WTC11 (cell line): ENCODE results near the gene KLF13. TPM values are rescaled to one million over a fixed set of nuclear protein-coding genes. Genes with fewer than 3 reads are reported as not detected.

Experiments used
- ATAC-seq: fragments of 200-7000 bp; cut with Tn5 transposase; 2 replicates; pipeline ENCODE4 v1.10.0; 2021; ENCODE audit warnings: mild to moderate bottlenecking, moderate library complexity
- CTCF ChIA-PET: fragments of 300-600 bp; sonication (Branson Sonifier 250); formaldehyde crosslinking; loops from one replicate; lab custom pipeline; 2021; ENCODE audit warnings: antibody characterized with exemption; lab: Charles Lee
- POLR2A ChIA-PET: fragments of 350-600 bp; sonication (Branson Sonifier 250); formaldehyde crosslinking; loops from one replicate; lab custom pipeline; 2021; ENCODE audit warnings: antibody characterized with exemption; lab: Charles Lee
- DNase-seq: peaks from one replicate; pipeline ENCODE4 v3.0.0; 2021; ENCODE audit warnings: low spot score
- H3K27ac Mint-ChIP-seq: 2 replicates; pipeline ENCODE4 v1.8.0; 2021; ENCODE audit warnings: mixed read lengths
- H3K27me3 Mint-ChIP-seq: 2 replicates; pipeline ENCODE4 v1.8.0; 2021; ENCODE audit warnings: low read depth, mild to moderate bottlenecking, moderate library complexity, mixed read lengths
- H3K36me3 Mint-ChIP-seq: 2 replicates; pipeline ENCODE4 v1.8.0; 2021; ENCODE audit warnings: mixed read lengths
- H3K4me1 Mint-ChIP-seq: 2 replicates; pipeline ENCODE4 v1.8.0; 2022; ENCODE audit warnings: mixed read lengths
- H3K4me3 Mint-ChIP-seq: 2 replicates; pipeline ENCODE4 v1.8.0; 2021; ENCODE audit warnings: mild to moderate bottlenecking, moderate library complexity, mixed read lengths
- H3K9me3 Mint-ChIP-seq: 2 replicates; pipeline ENCODE4 v1.8.0; 2021; ENCODE audit warnings: mixed read lengths
- AFF4 ChIP-seq: sonication (generic); formaldehyde crosslinking; IDR thresholded peaks from 2 replicates; pipeline ENCODE4 v1.8.1; 2023; ENCODE audit warnings: mild to moderate bottlenecking, missing genetic modification reagents, borderline replicate concordance
- ATF6 ChIP-seq: sonication (generic); formaldehyde crosslinking; IDR thresholded peaks from 2 replicates; pipeline ENCODE4 v1.8.1; 2023; ENCODE audit warnings: mild to moderate bottlenecking, missing genetic modification reagents
- CDX4 ChIP-seq: fragments of 250-450 bp; sonication (Bioruptor Pico); IDR thresholded peaks from 2 replicates; pipeline ENCODE4 v1.9.0; 2021; ENCODE audit warnings: moderate library complexity, mild to moderate bottlenecking, inconsistent platforms, borderline replicate concordance
- E2F5 ChIP-seq: sonication (generic); formaldehyde crosslinking; IDR thresholded peaks from 2 replicates; pipeline ENCODE4 v1.8.1; 2022; ENCODE audit warnings: mild to moderate bottlenecking, moderate library complexity, missing genetic modification reagents
- ELF4 ChIP-seq: sonication (generic); formaldehyde crosslinking; IDR thresholded peaks from 2 replicates; pipeline ENCODE4 v1.8.1; 2022; ENCODE audit warnings: low read depth, mild to moderate bottlenecking, moderate library complexity, missing genetic modification reagents
- ESRRA ChIP-seq: sonication (generic); formaldehyde crosslinking; IDR thresholded peaks from 2 replicates; pipeline ENCODE4 v1.8.1; 2022; ENCODE audit warnings: mild to moderate bottlenecking, missing genetic modification reagents, borderline replicate concordance
- FOXJ3 ChIP-seq: sonication (generic); formaldehyde crosslinking; IDR thresholded peaks from 2 replicates; pipeline ENCODE4 v1.9.0; 2021; ENCODE audit warnings: missing genetic modification reagents, mild to moderate bottlenecking, borderline replicate concordance
- FOXK1 ChIP-seq: sonication (generic); formaldehyde crosslinking; IDR thresholded peaks from 2 replicates; pipeline ENCODE4 v1.8.0; 2022; ENCODE audit warnings: mild to moderate bottlenecking, moderate library complexity, missing genetic modification reagents
- HMGXB4 ChIP-seq: sonication (generic); formaldehyde crosslinking; IDR thresholded peaks from 2 replicates; pipeline ENCODE4 v1.8.1; 2023; ENCODE audit warnings: mild to moderate bottlenecking, moderate library complexity, missing genetic modification reagents
- MLX ChIP-seq: sonication (generic); formaldehyde crosslinking; IDR thresholded peaks from 2 replicates; pipeline ENCODE4 v1.8.1; 2023; ENCODE audit warnings: mild to moderate bottlenecking, missing genetic modification reagents, moderate library complexity
- NFYB ChIP-seq: sonication (generic); formaldehyde crosslinking; conservative IDR thresholded peaks from 2 replicates; pipeline ENCODE4 v1.8.0; 2022; ENCODE audit warnings: low read depth, missing genetic modification reagents
- SMAD3 ChIP-seq: sonication (generic); formaldehyde crosslinking; IDR thresholded peaks from 2 replicates; pipeline ENCODE4 v1.8.0; 2022; ENCODE audit warnings: missing genetic modification reagents, mild to moderate bottlenecking, borderline replicate concordance
- SP1 ChIP-seq: sonication (generic); formaldehyde crosslinking; conservative IDR thresholded peaks from 2 replicates; pipeline ENCODE4 v1.8.1; 2022; ENCODE audit warnings: missing genetic modification reagents
- ZNF121 ChIP-seq: sonication (generic); formaldehyde crosslinking; IDR thresholded peaks from 2 replicates; pipeline ENCODE4 v1.8.0; 2023; ENCODE audit warnings: missing genetic modification reagents
- ZNF317 ChIP-seq: sonication (generic); formaldehyde crosslinking; IDR thresholded peaks from 2 replicates; pipeline ENCODE4 v1.8.1; 2023; ENCODE audit warnings: low read depth, mild to moderate bottlenecking, moderate library complexity, missing genetic modification reagents, borderline replicate concordance
- ZNF423 ChIP-seq: fragments of 250-450 bp; sonication (Bioruptor Pico); IDR thresholded peaks from 2 replicates; pipeline ENCODE4 v2.1.2; 2022; ENCODE audit warnings: mild to moderate bottlenecking, moderate library complexity
- ZNF512 ChIP-seq: sonication (generic); formaldehyde crosslinking; IDR thresholded peaks from 2 replicates; pipeline ENCODE4 v1.8.1; 2022; ENCODE audit warnings: missing genetic modification reagents, borderline replicate concordance
- ZNF671 ChIP-seq: fragments of 250-450 bp; sonication (Bioruptor Pico); IDR thresholded peaks from 2 replicates; pipeline ENCODE4 v1.8.0; 2021; ENCODE audit warnings: mild to moderate bottlenecking
- ZSCAN18 ChIP-seq: fragments of 250-450 bp; sonication (Bioruptor Pico); IDR thresholded peaks from 2 replicates; pipeline ENCODE4 v2.1.2; 2022; ENCODE audit warnings: mild to moderate bottlenecking, moderate library complexity
- total RNA-seq: library from RNA; stranded (reverse); gene quantifications from 3 replicates; pipeline ENCODE4 v1.2.3, GENCODE V29; 2021

Gene KLF13
- total RNA-seq, 1 experiment from 2014 or later = 38.1 TPM

GRCh38 chr15:31383139-31383538 lies 56.5 kb downstream of the KLF13 start:
- peaks cover 7% of the 10 kb centered on the region for H3K9me3 Mint-ChIP-seq
- H3K27ac Mint-ChIP-seq = 0 out of 2 replicates have a peak overlapping the region, but pooled peaks have one; percentile 24
- peaks cover 13% of the 10 kb centered on the region for H3K36me3 Mint-ChIP-seq
- POLR2A ChIA-PET = no interaction called here
- H3K27me3 Mint-ChIP-seq = peaks cover 8% of the 10 kb centered on the region
- ATAC-seq = no peak
- CTCF ChIA-PET = interaction anchor here (1.7 kb wide), 1 partner anchor 11 kb away, joined by 3 read pairs; no protein-coding TSS in a partner anchor
- no peak for TF ChIP-seq ZNF423 (CRISPR knock-in tag)
- H3K4me3 Mint-ChIP-seq = no peak overlapping the region
- no peak for DNase-seq
- peaks cover 11% of the 10 kb centered on the region for H3K4me1 Mint-ChIP-seq

- CTCF ChIA-PET = interaction anchor here (0.9 kb wide), 1 partner anchor 18 kb away, joined by 3 read pairs; no protein-coding TSS in a partner anchor
- Mint-ChIP-seq H3K27ac (no peak overlapping the region), H3K36me3 (peaks cover 12% of the 10 kb centered on the region), H3K27me3 (peaks cover 9% of the 10 kb centered on the region), H3K4me1 (peaks cover 12% of the 10 kb centered on the region), H3K4me3 (no peak overlapping the region), H3K9me3 (peaks cover 10% of the 10 kb centered on the region)
- ATAC-seq = no peak
- POLR2A ChIA-PET = no interaction called here
- DNase-seq = no peak
- TF ChIP-seq ZNF121 (CRISPR knock-in tag) (no peak), ESRRA (CRISPR knock-in tag) (no peak), AFF4 (CRISPR knock-in tag) (no peak), SMAD3 (CRISPR knock-in tag) (no peak), NFYB (no peak), ZSCAN18 (CRISPR knock-in tag) (no peak), ZNF512 (CRISPR knock-in tag) (no peak), ATF6 (CRISPR knock-in tag) (no peak), FOXK1 (CRISPR knock-in tag) (no peak), HMGXB4 (CRISPR knock-in tag) (no peak), ZNF671 (no peak), E2F5 (CRISPR knock-in tag) (no peak), SP1 (CRISPR knock-in tag) (no peak), FOXJ3 (CRISPR knock-in tag) (no peak), MLX (CRISPR knock-in tag) (no peak), ZNF317 (CRISPR knock-in tag) (no peak), CDX4 (no peak), ELF4 (no peak)
Observed at GRCh38 chr15:31384568-31384967, 57.9 kb downstream of the KLF13 start.
